Loucy (cell line): ENCODE measurements around the gene SOD2.

ENCODE experiments used
- H2AFZ ChIP-seq: fragments of 200-600 bp; sonication (generic); 2 replicates; pipeline ENCODE4 v1.6.0; 2016; ENCODE audit warnings: antibody characterized with exemption, mild to moderate bottlenecking, low read length, moderate library complexity
- H3F3A ChIP-seq: fragments of 200-600 bp; 2 replicates; pipeline ENCODE4 v1.6.0; 2016; ENCODE audit warnings: antibody characterized with exemption, low read depth, mild to moderate bottlenecking
- H3K27me3 ChIP-seq: fragments of 200-600 bp; sonication (generic); 2 replicates; pipeline ENCODE4 v1.6.1; 2014; ENCODE audit warnings: low read length, mild to moderate bottlenecking; ENCODE audit not compliant: insufficient read depth, poor library complexity, severe bottlenecking
- H3K36me3 ChIP-seq: fragments of 200-600 bp; sonication (generic); 2 replicates; pipeline ENCODE4 v1.6.1; 2016; ENCODE audit warnings: low read length; ENCODE audit not compliant: insufficient read depth
- H3K4me1 ChIP-seq: fragments of 200-600 bp; sonication (generic); 2 replicates; pipeline ENCODE4 v1.5.1; 2014; ENCODE audit warnings: low read length, mild to moderate bottlenecking; ENCODE audit not compliant: insufficient read depth, poor library complexity, severe bottlenecking
- H3K4me2 ChIP-seq: fragments of 200-600 bp; sonication (generic); 2 replicates; pipeline ENCODE4 v1.6.0; 2014; ENCODE audit warnings: antibody characterized with exemption, low read length, low read depth, mild to moderate bottlenecking; ENCODE audit not compliant: poor library complexity, severe bottlenecking
- H3K4me3 ChIP-seq: fragments of 200-600 bp; sonication (generic); 2 replicates; pipeline ENCODE4 v1.5.1; 2014; ENCODE audit warnings: low read length, mild to moderate bottlenecking, mixed read lengths; ENCODE audit not compliant: poor library complexity, severe bottlenecking
- H3K79me2 ChIP-seq: fragments of 200-600 bp; sonication (generic); 2 replicates; pipeline ENCODE4 v1.6.1; 2014; ENCODE audit warnings: low read length; ENCODE audit not compliant: insufficient read depth
- H3K9ac ChIP-seq: fragments of 200-600 bp; sonication (generic); 2 replicates; pipeline ENCODE4 v1.6.0; 2014; ENCODE audit warnings: mild to moderate bottlenecking, low read depth, low read length, moderate library complexity; ENCODE audit not compliant: poor library complexity, severe bottlenecking
- H3K9me2 ChIP-seq: fragments of 200-600 bp; sonication (generic); replicated peaks from 2 replicates; pipeline ENCODE4 v1.6.1; 2016; ENCODE audit warnings: low read depth, low read length, mixed read lengths
- H3K9me3 ChIP-seq: fragments of 200-600 bp; sonication (generic); 2 replicates; pipeline ENCODE4 v1.6.1; 2014; ENCODE audit warnings: mild to moderate bottlenecking, antibody characterized with exemption, low read length, low read depth; ENCODE audit not compliant: insufficient read depth
- H4K20me1 ChIP-seq: fragments of 200-600 bp; sonication (generic); 2 replicates; pipeline ENCODE4 v1.6.0; 2014; ENCODE audit warnings: antibody characterized with exemption, low read length, mild to moderate bottlenecking; ENCODE audit not compliant: insufficient read depth, poor library complexity, severe bottlenecking
- CTCF ChIP-seq: fragments of 200-600 bp; sonication (generic); conservative IDR thresholded peaks from 2 replicates; pipeline ENCODE4 v1.5.1; 2014; ENCODE audit warnings: mild to moderate bottlenecking, antibody characterized with exemption, low read length
- EZH2phosphoT487 ChIP-seq: fragments of 200-600 bp; IDR thresholded peaks from 2 replicates; pipeline ENCODE4 v1.6.1; 2018; ENCODE audit warnings: antibody characterized with exemption, mild to moderate bottlenecking, moderate library complexity, borderline replicate concordance

SOD2 gene

DNA sequence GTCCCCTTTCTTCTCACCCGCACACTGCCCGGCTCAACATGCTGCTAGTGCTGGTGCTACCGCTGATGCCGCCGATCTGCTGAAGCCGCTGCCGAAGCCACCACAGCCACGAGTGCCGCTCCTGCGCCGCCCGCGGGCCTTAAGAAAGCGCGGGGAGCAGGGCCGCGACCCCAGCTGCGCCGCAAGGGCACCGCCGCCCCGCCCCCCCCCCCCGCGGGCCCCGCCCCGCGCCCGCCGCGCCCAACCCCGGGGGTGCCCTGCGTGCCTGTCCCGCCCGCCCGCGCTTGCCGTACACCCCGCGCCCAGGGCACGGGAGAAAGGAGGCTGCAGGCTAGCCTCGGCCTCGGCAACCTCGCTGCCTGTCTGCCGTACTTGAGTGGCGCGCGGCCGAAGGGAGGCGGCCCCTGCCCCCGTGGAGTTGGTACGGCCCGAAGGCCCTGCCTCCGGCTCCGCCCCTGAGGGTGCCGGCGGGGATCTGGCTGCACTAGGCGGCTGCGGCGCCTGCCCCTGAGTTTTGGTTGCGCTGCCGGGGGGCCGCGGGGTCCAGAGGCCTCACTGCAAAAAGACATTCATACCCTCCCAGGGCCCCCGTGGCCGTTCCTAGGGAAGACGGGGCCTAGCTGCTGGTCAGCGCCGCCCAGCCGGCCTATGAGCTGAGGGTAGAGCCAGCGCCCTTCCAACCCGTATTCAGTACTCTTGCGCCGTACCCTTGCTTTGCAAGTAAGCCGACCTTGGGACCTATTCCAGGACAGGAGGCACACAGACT lies at the start of gene SOD2:
SOD2 (minus strand) TSS at position 114 of the 766 bp plus-strand sequence; CDS start at position 40, 74 bp downstream.
- H3K79me2 ChIP-seq = peaks cover 46% of the 10 kb centered on the region
- peak within 1 kb of the TSS; percentile 94 for H2AFZ ChIP-seq
- H3F3A ChIP-seq = no peaks in the 10 kb centered on the region
- H3K4me3 ChIP-seq = peak within 1 kb of the TSS; percentile 76
- H3K9me2 ChIP-seq = no peaks in the 10 kb centered on the region
- peaks cover 12% of the 10 kb centered on the region for H4K20me1 ChIP-seq
- peak within 1 kb of the TSS; percentile 99 for H3K4me2 ChIP-seq
- H3K9ac ChIP-seq = peak within 1 kb of the TSS; percentile 77
- H3K4me1 ChIP-seq = peaks cover 33% of the 10 kb centered on the region
- H3K36me3 ChIP-seq = no peaks in the 10 kb centered on the region
- no peaks in the 10 kb centered on the region for H3K9me3 ChIP-seq
- H3K27me3 ChIP-seq = no peaks in the 10 kb centered on the region
- TF ChIP-seq EZH2phosphoT487 = no peak
- TF ChIP-seq CTCF = no peak

DNA sequence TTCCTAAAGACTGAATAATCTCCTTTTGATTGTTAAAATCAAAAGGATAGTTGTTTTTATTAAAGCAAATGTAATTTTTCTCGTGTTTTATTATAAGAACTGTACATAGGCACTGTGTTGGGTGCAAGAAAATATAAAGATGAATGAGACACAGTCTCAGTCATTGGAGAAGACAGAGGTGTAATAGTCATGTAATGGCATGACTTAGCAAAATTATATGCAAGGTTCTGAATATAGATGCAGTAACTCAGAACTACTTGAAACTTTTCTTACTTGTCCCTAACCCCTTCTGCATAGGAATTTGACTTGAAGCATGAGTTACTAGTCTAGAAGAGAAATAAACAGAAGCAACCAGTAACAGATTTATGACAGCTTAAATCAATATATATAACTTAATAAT lies 49.1 kb upstream of the SOD2 start:
- Histone ChIP-seq H4K20me1 (peaks cover 78% of the 10 kb centered on the region), H3K79me2 (peaks cover 82% of the 10 kb centered on the region), H3K36me3 (peaks cover 94% of the 10 kb centered on the region)

GRCh38 chr6:159739341-159739740 lies 46.3 kb upstream of the SOD2 start:
- Histone ChIP-seq H2AFZ (no peak overlapping the region), H3K4me1 (peaks cover 25% of the 10 kb centered on the region), H3K9me2 (no peaks in the 10 kb centered on the region), H3K79me2 (peaks cover 91% of the 10 kb centered on the region), H3K27me3 (no peaks in the 10 kb centered on the region), H3K9ac (no peak overlapping the region), H3K9me3 (no peaks in the 10 kb centered on the region), H4K20me1 (peaks cover 86% of the 10 kb centered on the region), H3K36me3 (peaks cover 66% of the 10 kb centered on the region), H3K4me3 (no peak overlapping the region), H3K4me2 (no peak overlapping the region), H3F3A (no peaks in the 10 kb centered on the region; the same call in 1 of the 2 replicates)
- TF ChIP-seq CTCF (no peak), EZH2phosphoT487 (no peak)

More for the DNA sequence above, 49.1 kb upstream of the SOD2 start:
- no peak for TF ChIP-seq EZH2phosphoT487
- TF ChIP-seq CTCF = no peak
- Histone ChIP-seq H2AFZ (no peak overlapping the region), H3K4me2 (no peak overlapping the region), H3F3A (no peaks in the 10 kb centered on the region), H3K27me3 (no peaks in the 10 kb centered on the region), H3K9me2 (no peaks in the 10 kb centered on the region), H3K9me3 (no peaks in the 10 kb centered on the region), H3K4me3 (no peak overlapping the region), H3K9ac (no peak overlapping the region), H3K4me1 (peaks cover 4% of the 10 kb centered on the region)
